Suppressor macrophage treated with lipopolysaccharide for 1 hour (primary cell): Measurements from ENCODE around the gene NVL.
"Not testable (repeated sequence)": the region's sequence is repeated elsewhere in the genome, so short reads cannot be mapped to it uniquely, and the experiment has no call there.

Source experiments
- DNase-seq, 3 donors: peaks; one replicate each; pipeline ENCODE4 v3.0.0-alpha.2; 2020 to 2022

NVL gene

GRCh38 chr1:224329842-224330753 is at the start of gene NVL:
Gene NVL (minus strand): TSS chr1:224330172. CDS start chr1:224330127, 45 bp downstream.
- DNase-seq: peak; percentile 88 to 93 (median 92)

GRCh38 chr1:224378855-224379631 is 49.1 kb upstream of the NVL start:
- peak; percentile 35 to 41 (median 37) for DNase-seq

- peak; percentile 8 to 42 (median 32) for DNase-seq
Measured at GRCh38 chr1:224377676-224378006, 47.7 kb upstream of the NVL start.

- no peak for DNase-seq
Measured at GRCh38 chr1:224375059-224375458, 45.1 kb upstream of the NVL start.

- no peak for DNase-seq
Measured at GRCh38 chr1:224373008-224373590, 43.1 kb upstream of the NVL start.

- no peak for DNase-seq
Measured at GRCh38 chr1:224368409-224368808, 38.4 kb upstream of the NVL start.

GRCh38 chr1:224359207-224359606 is 29.2 kb upstream of the NVL start:
- DNase-seq: no peak

- DNase-seq: peak; percentile 31 to 60 (median 52)
Measured at GRCh38 chr1:224358237-224358636, 28.3 kb upstream of the NVL start.

GRCh38 chr1:224357626-224358124 is 27.7 kb upstream of the NVL start:
- DNase-seq: peak; percentile 65 to 83 (median 68)

GRCh38 chr1:224356685-224357625 is 27.0 kb upstream of the NVL start, which contains the start of gene CNIH4:
Gene CNIH4 (plus strand): TSS chr1:224356879. CDS start chr1:224356925, 46 bp downstream.
- DNase-seq: peak; percentile 95 to 96 (median 95)

GRCh38 chr1:224353975-224354925 is 24.3 kb upstream of the NVL start:
- DNase-seq: no peak

GRCh38 chr1:224352436-224353085 is 22.6 kb upstream of the NVL start:
- not testable (repeated sequence) for DNase-seq

- DNase-seq: not testable (repeated sequence)
Measured at GRCh38 chr1:224349716-224350115, 19.7 kb upstream of the NVL start.

- no peak for DNase-seq
Measured at GRCh38 chr1:224348137-224348536, 18.2 kb upstream of the NVL start.

GRCh38 chr1:224343679-224344078 is 13.7 kb upstream of the NVL start:
- no peak for DNase-seq

- DNase-seq: peak in 2 of 3 donors; percentile 31 to 47
Measured at GRCh38 chr1:224340453-224341384, 10.7 kb upstream of the NVL start.

- no peak for DNase-seq
Measured at GRCh38 chr1:224339442-224340033, 9.6 kb upstream of the NVL start.

- peak in 2 of 3 donors; percentile 7 to 24 for DNase-seq
Measured at GRCh38 chr1:224338150-224338838, 8.3 kb upstream of the NVL start.
